ENCODE data around the gene CDH4.

GRCh38 chr20:61297986-61298385 lies 45.9 kb downstream of the CDH4 start:
- no peak for TF ChIP-seq CTCF (IDR thresholded peaks at IDR 0.05)
- TF ChIP-seq EP300 (IDR thresholded peaks at IDR 0.05): no peak
- no peak for TF ChIP-seq POLR2A (IDR thresholded peaks at IDR 0.05)

All from sigmoid colon (tissue), 4 donors.